CD4-positive, alpha-beta T cell treated with Interleukin-10 for 1 hour (primary cell): ENCODE results near the gene RAD50.
"Not testable (repeated sequence)": the region's sequence is repeated elsewhere in the genome, so short reads cannot be mapped to it uniquely, and the experiment has no call there.

ENCODE experiments used
- DNase-seq: peaks from one replicate; pipeline ENCODE4 v3.0.0-alpha.2; 2020

Gene RAD50

GRCh38 chr5:132557478-132558172, 848 bp downstream of the RAD50 start:
- DNase-seq, result peak; percentile 34

- no peak for DNase-seq
Observed at GRCh38 chr5:132559383-132560060, 2.7 kb downstream of the RAD50 start.

- no peak for DNase-seq
Observed at GRCh38 chr5:132561601-132562000, 4.8 kb downstream of the RAD50 start.

GRCh38 chr5:132564555-132564954, 7.8 kb downstream of the RAD50 start:
- not testable (repeated sequence) for DNase-seq

- no peak for DNase-seq
Observed at GRCh38 chr5:132566657-132567056, 9.9 kb downstream of the RAD50 start.

GRCh38 chr5:132576123-132576522, 19.3 kb downstream of the RAD50 start:
- DNase-seq, result no peak

- DNase-seq, result not testable (repeated sequence)
Observed at GRCh38 chr5:132584560-132584959, 27.8 kb downstream of the RAD50 start.

GRCh38 chr5:132586063-132586462, 29.3 kb downstream of the RAD50 start:
- DNase-seq, result no peak

- DNase-seq, result no peak
Observed at GRCh38 chr5:132589467-132589866, 32.7 kb downstream of the RAD50 start.

- DNase-seq, result peak; percentile 12
Observed at GRCh38 chr5:132591145-132591544, 34.4 kb downstream of the RAD50 start.

GRCh38 chr5:132592521-132592920, 35.7 kb downstream of the RAD50 start:
- no peak for DNase-seq

GRCh38 chr5:132594170-132594569, 37.4 kb downstream of the RAD50 start:
- no peak for DNase-seq

GRCh38 chr5:132595624-132596023, 38.8 kb downstream of the RAD50 start:
- no peak for DNase-seq

GRCh38 chr5:132601071-132601728, 44.4 kb downstream of the RAD50 start:
- no peak for DNase-seq

GRCh38 chr5:132607095-132607494, 50.3 kb downstream of the RAD50 start:
- DNase-seq, result no peak

GRCh38 chr5:132608107-132608506, 51.3 kb downstream of the RAD50 start:
- DNase-seq, result no peak

- no peak for DNase-seq
Observed at GRCh38 chr5:132611965-132612364, 55.2 kb downstream of the RAD50 start.

GRCh38 chr5:132612846-132613245, 56.1 kb downstream of the RAD50 start:
- DNase-seq, result no peak

- DNase-seq, result no peak
Observed at GRCh38 chr5:132621699-132622098, 64.9 kb downstream of the RAD50 start.

GRCh38 chr5:132622608-132623007, 65.8 kb downstream of the RAD50 start:
- no peak for DNase-seq

GRCh38 chr5:132627470-132627869, 70.7 kb downstream of the RAD50 start:
- no peak for DNase-seq

GRCh38 chr5:132628814-132629213, 72.0 kb downstream of the RAD50 start:
- DNase-seq, result no peak

- DNase-seq, result peak; percentile 29
Observed at GRCh38 chr5:132629230-132629944, 72.6 kb downstream of the RAD50 start.
